ENCODE results near the gene FAM151B. TPM values are rescaled to one million over a fixed set of nuclear protein-coding genes. Genes with fewer than 3 reads are reported as not detected.

FAM151B gene
- polyA plus RNA-seq (2011; rRNA removed) (3.3 and 4.6 TPM in 2 replicates), polyA minus RNA-seq (2011; rRNA and poly(A)+ RNA removed) (4.7 and 4.8 TPM in 2 replicates)

GRCh38 chr5:80487829-80488721, at the start of gene FAM151B:
Gene FAM151B, plus strand, starts transcription at chr5:80488100. Its CDS starts 24 bp downstream, at chr5:80488124.
- Histone ChIP-seq H3K27me3 (ENCODE audit: control insufficient read depth, insufficient read depth, low read length) (no peaks in the 10 kb centered on the region), H3K4me3 (ENCODE audit: low read depth, low read length) (peak within 1 kb of the TSS; percentile 83), H3K9me3 (ENCODE audit: control insufficient read depth, insufficient read depth, low read length) (peaks cover 2% of the 10 kb centered on the region), H3K27ac (ENCODE audit: low read depth, low read length) (peak within 1 kb of the TSS; percentile 70)
- TF ChIP-seq, protein P1, sequence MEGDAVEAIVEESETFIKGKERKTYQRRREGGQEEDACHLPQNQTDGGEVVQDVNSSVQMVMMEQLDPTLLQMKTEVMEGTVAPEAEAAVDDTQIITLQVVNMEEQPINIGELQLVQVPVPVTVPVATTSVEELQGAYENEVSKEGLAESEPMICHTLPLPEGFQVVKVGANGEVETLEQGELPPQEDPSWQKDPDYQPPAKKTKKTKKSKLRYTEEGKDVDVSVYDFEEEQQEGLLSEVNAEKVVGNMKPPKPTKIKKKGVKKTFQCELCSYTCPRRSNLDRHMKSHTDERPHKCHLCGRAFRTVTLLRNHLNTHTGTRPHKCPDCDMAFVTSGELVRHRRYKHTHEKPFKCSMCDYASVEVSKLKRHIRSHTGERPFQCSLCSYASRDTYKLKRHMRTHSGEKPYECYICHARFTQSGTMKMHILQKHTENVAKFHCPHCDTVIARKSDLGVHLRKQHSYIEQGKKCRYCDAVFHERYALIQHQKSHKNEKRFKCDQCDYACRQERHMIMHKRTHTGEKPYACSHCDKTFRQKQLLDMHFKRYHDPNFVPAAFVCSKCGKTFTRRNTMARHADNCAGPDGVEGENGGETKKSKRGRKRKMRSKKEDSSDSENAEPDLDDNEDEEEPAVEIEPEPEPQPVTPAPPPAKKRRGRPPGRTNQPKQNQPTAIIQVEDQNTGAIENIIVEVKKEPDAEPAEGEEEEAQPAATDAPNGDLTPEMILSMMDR (IDR thresholded peaks at IDR 0.05; ENCODE audit: low read depth, low read length): peak; percentile 32
- ChIA-PET CTCF (interaction anchor here (0.7 to 1.2 kb wide), 2 partner anchors 85 to 184 kb away, joined by 3 to 6 read pairs; no protein-coding TSS in a partner anchor), POLR2A (no interaction called here)
- DNase-seq (ENCODE audit: low read depth, low spot score): peak; percentile 55

DNA sequence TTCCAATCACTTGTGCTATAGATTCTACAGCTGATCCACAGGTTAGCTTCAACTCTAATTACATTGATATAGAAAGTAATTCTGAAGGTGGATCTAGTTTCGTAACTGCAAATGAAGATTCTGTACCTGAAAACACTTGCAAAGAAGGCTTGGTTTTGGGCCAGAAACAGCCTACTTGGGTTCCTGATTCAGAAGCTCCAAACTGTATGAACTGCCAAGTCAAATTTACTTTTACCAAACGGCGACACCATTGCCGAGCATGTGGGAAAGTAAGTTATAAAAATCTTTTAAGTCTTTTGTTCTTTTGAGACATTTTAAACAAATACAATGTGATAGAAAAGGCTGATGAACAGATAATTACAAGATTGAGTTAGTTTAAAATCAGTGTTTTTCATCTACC, 49.2 kb upstream of the FAM151B start:
- H3K27ac ChIP-seq (ENCODE audit: low read depth, low read length): no peak overlapping the region
- no peaks in the 10 kb centered on the region for H3K27me3 ChIP-seq (ENCODE audit: control insufficient read depth, insufficient read depth, low read length)
- ChIA-PET CTCF (no interaction called here), POLR2A (no interaction called here)
- no peaks in the 10 kb centered on the region for H3K9me3 ChIP-seq (ENCODE audit: control insufficient read depth, insufficient read depth, low read length)
- TF ChIP-seq, protein P1 (IDR thresholded peaks at IDR 0.05; ENCODE audit: low read depth, low read length): no peak
- DNase-seq (ENCODE audit: low read depth, low spot score): no peak
- no peak overlapping the region for H3K4me3 ChIP-seq (ENCODE audit: low read depth, low read length)

DNA sequence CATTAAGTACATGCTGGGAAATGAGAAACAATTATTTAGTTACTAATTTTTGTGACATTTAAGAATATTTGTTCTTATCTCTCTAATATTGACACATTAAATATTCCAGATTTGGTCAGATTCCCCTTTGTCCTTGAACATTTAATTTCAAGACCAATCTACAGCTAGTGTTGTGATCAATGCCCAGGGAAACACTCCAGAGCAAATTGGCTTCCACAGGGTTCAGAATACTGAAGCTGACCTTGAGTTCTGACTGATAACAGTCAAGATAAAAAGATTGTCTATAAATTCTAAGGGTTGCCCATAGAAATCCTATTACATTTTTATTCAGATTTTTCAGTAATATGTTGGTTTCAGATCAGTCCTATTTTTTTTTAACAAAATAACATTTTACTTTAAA, 48.7 kb upstream of the FAM151B start:
- Histone ChIP-seq H3K9me3 (ENCODE audit: control insufficient read depth, insufficient read depth, low read length) (no peaks in the 10 kb centered on the region), H3K27ac (ENCODE audit: low read depth, low read length) (no peak overlapping the region), H3K27me3 (ENCODE audit: control insufficient read depth, insufficient read depth, low read length) (no peaks in the 10 kb centered on the region), H3K4me3 (ENCODE audit: low read depth, low read length) (no peak overlapping the region)
- ChIA-PET POLR2A (no interaction called here), CTCF (no interaction called here)
- TF ChIP-seq, protein P1 (IDR thresholded peaks at IDR 0.05; ENCODE audit: low read depth, low read length): no peak
- DNase-seq (ENCODE audit: low read depth, low spot score): no peak

DNA sequence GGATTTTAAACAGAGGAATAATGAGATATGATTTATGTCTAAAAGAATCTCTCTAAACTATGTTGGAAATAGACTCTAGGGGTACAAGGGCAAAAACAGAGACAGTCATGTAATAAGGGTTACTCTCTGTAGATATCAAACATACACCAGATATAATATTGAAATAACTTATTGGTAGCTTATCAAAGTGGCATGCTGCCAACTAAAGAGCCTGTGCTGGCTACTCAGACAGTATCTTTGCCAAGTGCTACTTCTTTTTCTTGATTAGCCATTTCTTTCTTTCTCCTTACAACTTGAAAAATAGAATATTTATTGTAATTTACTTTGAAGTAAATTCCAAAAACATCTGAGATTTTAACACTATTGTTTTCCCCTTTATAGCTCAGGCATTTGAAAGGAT, 45.2 kb upstream of the FAM151B start:
- no peak for DNase-seq (ENCODE audit: low read depth, low spot score)
- CTCF ChIA-PET: no interaction called here
- POLR2A ChIA-PET: no interaction called here
- H3K4me3 ChIP-seq (ENCODE audit: low read depth, low read length): no peak overlapping the region
- H3K27me3 ChIP-seq (ENCODE audit: control insufficient read depth, insufficient read depth, low read length): no peaks in the 10 kb centered on the region
- H3K9me3 ChIP-seq (ENCODE audit: control insufficient read depth, insufficient read depth, low read length): no peaks in the 10 kb centered on the region
- H3K27ac ChIP-seq (ENCODE audit: low read depth, low read length): no peak overlapping the region
- TF ChIP-seq, protein P1 (IDR thresholded peaks at IDR 0.05; ENCODE audit: low read depth, low read length): no peak

- no peak for DNase-seq (ENCODE audit: low read depth, low spot score)
- Histone ChIP-seq H3K4me3 (ENCODE audit: low read depth, low read length) (no peak overlapping the region), H3K27me3 (ENCODE audit: control insufficient read depth, insufficient read depth, low read length) (no peaks in the 10 kb centered on the region), H3K27ac (ENCODE audit: low read depth, low read length) (no peak overlapping the region), H3K9me3 (ENCODE audit: control insufficient read depth, insufficient read depth, low read length) (no peaks in the 10 kb centered on the region)
- TF ChIP-seq, protein P1 (IDR thresholded peaks at IDR 0.05; ENCODE audit: low read depth, low read length): no peak
- ChIA-PET CTCF (interaction anchor here (1.1 to 2.3 kb wide), 3 partner anchors 29 to 362 kb away, joined by 3 to 8 read pairs (median 4); no protein-coding TSS in a partner anchor), POLR2A (no interaction called here)
These were observed 34.5 kb upstream of the FAM151B start for GRCh38 chr5:80453366-80453765.
